HUES48 (cell line): ENCODE results near the gene CARMIL1.

Experiments used
- H3K27ac ChIP-seq: one replicate; pipeline ENCODE4 v1.7.0; 2013; ENCODE audit warnings: low read depth, low read length, inconsistent platforms
- H3K27me3 ChIP-seq: 2 replicates; pipeline ENCODE4 v1.6.1; 2013; ENCODE audit warnings: mild to moderate bottlenecking, low read length; ENCODE audit not compliant: control insufficient read depth, insufficient read depth
- H3K36me3 ChIP-seq: 2 replicates; pipeline ENCODE4 v1.6.1; 2013; ENCODE audit warnings: low read length; ENCODE audit not compliant: control insufficient read depth, insufficient read depth
- H3K4me1 ChIP-seq: 2 replicates; pipeline ENCODE4 v1.6.1; 2013; ENCODE audit warnings: mild to moderate bottlenecking, low read length; ENCODE audit not compliant: control insufficient read depth, insufficient read depth
- H3K4me3 ChIP-seq: 2 replicates; pipeline ENCODE4 v1.5.1; 2013; ENCODE audit warnings: mild to moderate bottlenecking, low read depth, low read length
- H3K9ac ChIP-seq: 2 replicates; pipeline ENCODE4 v1.6.1; 2013; ENCODE audit warnings: mild to moderate bottlenecking, low read depth, low read length, moderate library complexity
- H3K9me3 ChIP-seq: 2 replicates; pipeline ENCODE4 v1.6.1; 2013; ENCODE audit warnings: low read length; ENCODE audit not compliant: control insufficient read depth, insufficient read depth

CARMIL1 gene

GRCh38 chr6:25389471-25389870, 110.3 kb downstream of the CARMIL1 start:
- no peaks in the 10 kb centered on the region for H3K36me3 ChIP-seq
- H3K9me3 ChIP-seq: no peaks in the 10 kb centered on the region
- H3K9ac ChIP-seq: no peak overlapping the region
- H3K27me3 ChIP-seq: no peaks in the 10 kb centered on the region
- no peak overlapping the region for H3K4me3 ChIP-seq
- no peak overlapping the region for H3K27ac ChIP-seq
- no peaks in the 10 kb centered on the region; the same call in none of the 2 replicates for H3K4me1 ChIP-seq

GRCh38 chr6:25392372-25392771, 113.2 kb downstream of the CARMIL1 start:
- H3K27me3 ChIP-seq: no peaks in the 10 kb centered on the region
- no peaks in the 10 kb centered on the region for H3K9me3 ChIP-seq
- no peak overlapping the region for H3K27ac ChIP-seq
- H3K36me3 ChIP-seq: no peaks in the 10 kb centered on the region
- H3K4me1 ChIP-seq: peaks cover 6% of the 10 kb centered on the region
- no peak overlapping the region for H3K9ac ChIP-seq
- H3K4me3 ChIP-seq: no peak overlapping the region

DNA sequence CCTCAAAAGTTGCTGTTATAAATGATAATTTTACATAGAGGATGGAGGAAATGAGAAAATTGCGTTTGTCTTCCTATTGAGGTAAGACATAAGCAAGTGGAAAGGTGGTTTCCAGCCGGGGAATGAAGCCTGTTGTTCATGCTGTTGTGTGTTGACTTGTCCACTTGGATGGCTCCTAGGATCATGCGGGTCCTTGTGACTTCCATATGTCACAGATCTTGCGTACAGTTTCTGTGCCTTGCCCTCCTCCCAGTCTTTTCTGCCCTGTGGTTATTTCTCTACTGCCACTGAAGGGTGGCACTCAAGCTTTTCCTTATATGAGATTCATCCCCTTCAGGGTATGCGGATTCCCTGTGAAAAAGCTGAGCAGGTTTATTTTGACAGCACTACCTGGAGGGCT, 116.6 kb downstream of the CARMIL1 start:
- no peak overlapping the region for H3K4me3 ChIP-seq
- no peaks in the 10 kb centered on the region for H3K36me3 ChIP-seq
- no peaks in the 10 kb centered on the region for H3K27me3 ChIP-seq
- no peak overlapping the region for H3K27ac ChIP-seq
- H3K9me3 ChIP-seq: no peaks in the 10 kb centered on the region
- no peak overlapping the region for H3K9ac ChIP-seq
- peaks cover 13% of the 10 kb centered on the region; the same call in 1 of the 2 replicates for H3K4me1 ChIP-seq

- Histone ChIP-seq H3K9ac (no peak overlapping the region), H3K36me3 (no peaks in the 10 kb centered on the region), H3K4me1 (peaks cover 13% of the 10 kb centered on the region; the same call in 1 of the 2 replicates), H3K9me3 (no peaks in the 10 kb centered on the region), H3K4me3 (no peak overlapping the region), H3K27ac (no peak overlapping the region), H3K27me3 (no peaks in the 10 kb centered on the region)
Measured at GRCh38 chr6:25397406-25397805, 118.2 kb downstream of the CARMIL1 start.

DNA sequence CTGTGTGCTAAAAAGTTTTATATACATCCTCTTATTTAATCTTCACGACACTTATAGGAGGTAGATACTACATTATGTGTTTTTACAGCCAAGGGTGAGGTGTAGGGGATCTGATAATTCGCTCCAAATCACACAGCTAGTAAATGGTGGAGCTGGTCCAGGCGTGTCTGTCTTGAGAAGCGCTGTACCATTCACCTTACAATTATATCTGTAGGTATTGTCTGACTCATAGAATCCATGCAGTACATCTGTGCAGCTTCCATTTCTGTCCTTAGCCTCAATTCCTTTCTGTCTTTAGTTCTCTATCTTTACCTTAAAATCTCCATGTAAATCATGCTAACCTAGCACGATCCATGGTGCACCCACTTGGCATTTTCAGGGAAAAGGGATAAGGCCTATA, 120.7 kb downstream of the CARMIL1 start:
- H3K27ac ChIP-seq: no peak overlapping the region
- no peak overlapping the region for H3K4me3 ChIP-seq
- H3K36me3 ChIP-seq: no peaks in the 10 kb centered on the region
- H3K4me1 ChIP-seq: peaks cover 23% of the 10 kb centered on the region
- H3K9me3 ChIP-seq: no peaks in the 10 kb centered on the region
- no peak overlapping the region for H3K9ac ChIP-seq
- H3K27me3 ChIP-seq: no peaks in the 10 kb centered on the region

- Histone ChIP-seq H3K9ac (no peak overlapping the region), H3K27ac (no peak overlapping the region), H3K4me1 (peaks cover 32% of the 10 kb centered on the region), H3K4me3 (no peak overlapping the region), H3K36me3 (no peaks in the 10 kb centered on the region), H3K27me3 (no peaks in the 10 kb centered on the region), H3K9me3 (no peaks in the 10 kb centered on the region)
Measured at GRCh38 chr6:25401711-25402110, 122.5 kb downstream of the CARMIL1 start.

GRCh38 chr6:25402125-25402524, 123.0 kb downstream of the CARMIL1 start:
- H3K9me3 ChIP-seq: no peaks in the 10 kb centered on the region
- peaks cover 36% of the 10 kb centered on the region for H3K4me1 ChIP-seq
- no peaks in the 10 kb centered on the region for H3K36me3 ChIP-seq
- no peak overlapping the region for H3K4me3 ChIP-seq
- H3K27ac ChIP-seq: no peak overlapping the region
- H3K27me3 ChIP-seq: no peaks in the 10 kb centered on the region
- H3K9ac ChIP-seq: no peak overlapping the region

DNA sequence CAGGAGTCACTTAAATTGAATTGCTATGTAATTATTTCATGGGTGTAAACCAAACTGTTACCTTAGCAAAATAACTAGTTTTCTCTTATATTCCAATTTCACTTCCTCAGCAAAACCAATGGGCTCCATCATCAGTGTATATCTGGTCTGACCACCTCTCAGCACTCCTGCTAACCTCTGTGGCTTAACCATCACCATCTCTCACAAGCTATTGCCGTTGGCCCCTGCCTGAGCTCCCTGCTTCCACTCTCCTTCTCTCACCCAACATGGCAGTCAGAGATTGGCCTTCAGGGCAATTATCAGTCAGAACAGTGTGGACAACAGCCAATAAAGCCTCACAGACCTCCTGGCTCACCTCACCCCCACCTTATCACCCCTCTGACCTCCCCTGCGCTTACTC, 124.0 kb downstream of the CARMIL1 start:
- Histone ChIP-seq H3K27ac (no peak overlapping the region), H3K4me3 (no peak overlapping the region), H3K4me1 (peaks cover 40% of the 10 kb centered on the region), H3K36me3 (no peaks in the 10 kb centered on the region), H3K9ac (no peak overlapping the region), H3K9me3 (no peaks in the 10 kb centered on the region), H3K27me3 (no peaks in the 10 kb centered on the region)

- Histone ChIP-seq H3K9me3 (no peaks in the 10 kb centered on the region), H3K4me3 (no peak overlapping the region), H3K36me3 (no peaks in the 10 kb centered on the region), H3K27ac (no peak overlapping the region), H3K4me1 (peaks cover 41% of the 10 kb centered on the region), H3K9ac (no peak overlapping the region), H3K27me3 (no peaks in the 10 kb centered on the region)
Measured at GRCh38 chr6:25404091-25404490, 124.9 kb downstream of the CARMIL1 start.

DNA sequence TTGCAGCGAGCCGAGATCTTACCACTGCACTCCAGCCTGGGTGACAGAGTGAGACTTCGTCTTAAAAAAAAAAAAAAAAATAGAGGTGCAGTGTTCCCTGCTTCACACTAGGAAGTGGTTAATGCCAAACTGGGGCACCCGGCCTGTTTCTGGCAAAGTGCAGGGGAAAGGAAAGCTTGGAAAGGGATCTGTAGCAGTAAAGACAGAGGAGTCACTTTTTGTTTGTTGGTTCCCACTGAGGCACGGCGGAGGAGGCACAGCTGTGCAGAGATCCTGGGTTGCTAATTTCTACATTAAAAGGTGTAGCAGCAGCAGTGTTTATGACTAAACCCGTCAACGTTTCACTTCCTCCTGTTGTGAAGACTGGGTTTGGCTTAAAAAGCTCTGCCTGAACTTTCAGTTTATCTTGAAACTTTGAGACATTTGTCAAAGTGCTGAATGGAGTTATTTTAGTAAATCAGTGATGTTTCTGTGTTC, 125.6 kb downstream of the CARMIL1 start:
- Histone ChIP-seq H3K9ac (no peak overlapping the region), H3K4me1 (peaks cover 45% of the 10 kb centered on the region), H3K4me3 (no peak overlapping the region), H3K27ac (no peak overlapping the region), H3K9me3 (no peaks in the 10 kb centered on the region), H3K36me3 (no peaks in the 10 kb centered on the region), H3K27me3 (no peaks in the 10 kb centered on the region)

DNA sequence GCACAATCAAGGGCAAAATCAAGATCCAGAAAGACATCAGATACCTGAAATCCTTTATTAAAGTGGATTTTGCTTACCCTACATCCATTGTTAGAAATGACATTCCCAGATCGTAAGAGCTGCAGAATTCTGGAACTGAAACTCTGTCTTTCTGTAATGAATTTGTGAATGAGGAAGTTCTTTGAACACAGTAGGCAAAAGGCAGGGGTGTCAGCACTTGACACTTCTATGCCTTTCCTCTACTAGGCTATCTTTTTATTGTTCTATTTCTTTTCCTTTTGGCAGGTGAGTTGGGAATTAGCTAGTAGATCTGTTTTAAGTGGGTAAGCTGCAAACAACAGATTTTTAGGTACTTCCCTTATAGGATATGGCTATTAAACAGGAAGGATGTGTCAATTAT, 126.3 kb downstream of the CARMIL1 start:
- Histone ChIP-seq H3K36me3 (no peaks in the 10 kb centered on the region), H3K9me3 (no peaks in the 10 kb centered on the region), H3K27ac (no peak overlapping the region), H3K27me3 (no peaks in the 10 kb centered on the region), H3K4me3 (no peak overlapping the region), H3K9ac (no peak overlapping the region), H3K4me1 (peaks cover 41% of the 10 kb centered on the region)

- Histone ChIP-seq H3K9me3 (no peaks in the 10 kb centered on the region), H3K36me3 (no peaks in the 10 kb centered on the region), H3K27ac (no peak overlapping the region), H3K4me1 (peaks cover 46% of the 10 kb centered on the region), H3K4me3 (no peak overlapping the region), H3K9ac (no peak overlapping the region), H3K27me3 (no peaks in the 10 kb centered on the region)
Measured at GRCh38 chr6:25407431-25407830, 128.3 kb downstream of the CARMIL1 start.
